Measurements from ENCODE around the gene CXCR6. TPM values are rescaled to one million over a fixed set of nuclear protein-coding genes. Genes with fewer than 3 reads are reported as not detected.

CXCR6 gene
- total RNA-seq, 1 donor from 2014 or later = not detected

DNA sequence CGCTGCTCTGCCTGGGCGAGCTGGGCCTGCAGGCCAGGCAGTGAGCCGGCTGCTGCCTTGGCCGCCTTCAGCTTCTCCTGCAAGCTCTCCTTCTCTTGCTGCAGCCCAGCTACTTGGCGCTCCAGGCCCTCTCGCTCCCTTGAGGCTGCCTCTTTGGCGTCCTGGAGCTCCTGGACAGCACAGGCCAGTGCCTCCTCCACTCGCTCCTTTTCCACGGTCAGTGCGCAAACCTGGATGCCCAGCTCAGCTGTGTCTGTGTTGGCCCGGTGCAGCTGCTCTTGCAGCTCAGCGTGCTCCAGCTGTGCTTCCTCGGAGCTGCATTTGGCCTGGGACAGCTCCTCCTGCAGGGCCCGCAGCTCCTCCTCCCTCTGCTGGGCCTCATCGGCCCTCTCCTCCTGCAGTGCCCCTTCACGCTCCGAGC, 23.1 kb downstream of the CXCR6 start:
- no peaks in the 10 kb centered on the region for H3K4me1 ChIP-seq
- no peaks in the 10 kb centered on the region for H3K27me3 Mint-ChIP-seq (ENCODE audit: insufficient read depth, low read depth)
- no peaks in the 10 kb centered on the region for H3K9me3 ChIP-seq (ENCODE audit: low read depth)
- H4K20me1 ChIP-seq (ENCODE audit: low read depth) = no peaks in the 10 kb centered on the region
- H3K9me3 Mint-ChIP-seq = no peaks in the 10 kb centered on the region
- H3K27me3 ChIP-seq = no peaks in the 10 kb centered on the region
- H3K27ac Mint-ChIP-seq = no peak overlapping the region
- no peak overlapping the region for H3K4me3 ChIP-seq
- H3K4me3 Mint-ChIP-seq = no peak overlapping the region
- no peak for TF ChIP-seq EZH2 (IDR thresholded peaks at IDR 0.05)
- TF ChIP-seq, protein P1, sequence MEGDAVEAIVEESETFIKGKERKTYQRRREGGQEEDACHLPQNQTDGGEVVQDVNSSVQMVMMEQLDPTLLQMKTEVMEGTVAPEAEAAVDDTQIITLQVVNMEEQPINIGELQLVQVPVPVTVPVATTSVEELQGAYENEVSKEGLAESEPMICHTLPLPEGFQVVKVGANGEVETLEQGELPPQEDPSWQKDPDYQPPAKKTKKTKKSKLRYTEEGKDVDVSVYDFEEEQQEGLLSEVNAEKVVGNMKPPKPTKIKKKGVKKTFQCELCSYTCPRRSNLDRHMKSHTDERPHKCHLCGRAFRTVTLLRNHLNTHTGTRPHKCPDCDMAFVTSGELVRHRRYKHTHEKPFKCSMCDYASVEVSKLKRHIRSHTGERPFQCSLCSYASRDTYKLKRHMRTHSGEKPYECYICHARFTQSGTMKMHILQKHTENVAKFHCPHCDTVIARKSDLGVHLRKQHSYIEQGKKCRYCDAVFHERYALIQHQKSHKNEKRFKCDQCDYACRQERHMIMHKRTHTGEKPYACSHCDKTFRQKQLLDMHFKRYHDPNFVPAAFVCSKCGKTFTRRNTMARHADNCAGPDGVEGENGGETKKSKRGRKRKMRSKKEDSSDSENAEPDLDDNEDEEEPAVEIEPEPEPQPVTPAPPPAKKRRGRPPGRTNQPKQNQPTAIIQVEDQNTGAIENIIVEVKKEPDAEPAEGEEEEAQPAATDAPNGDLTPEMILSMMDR (IDR thresholded peaks at IDR 0.05) = no peak
- no peaks in the 10 kb centered on the region for H3F3A ChIP-seq (ENCODE audit: low read depth)
- no peaks in the 10 kb centered on the region for H3K4me1 Mint-ChIP-seq
- no peak for DNase-seq (ENCODE audit: low spot score)
- no peak overlapping the region for H3K4me2 ChIP-seq
- peaks cover 25% of the 10 kb centered on the region for H3K36me3 Mint-ChIP-seq
- H3K9ac ChIP-seq = no peak overlapping the region
- no peak overlapping the region for H3K27ac ChIP-seq
- H3K79me2 ChIP-seq (ENCODE audit: low read depth) = no peaks in the 10 kb centered on the region
- no peaks in the 10 kb centered on the region for H3K36me3 ChIP-seq
- H2AFZ ChIP-seq (replicated peaks) = no peak overlapping the region

DNA sequence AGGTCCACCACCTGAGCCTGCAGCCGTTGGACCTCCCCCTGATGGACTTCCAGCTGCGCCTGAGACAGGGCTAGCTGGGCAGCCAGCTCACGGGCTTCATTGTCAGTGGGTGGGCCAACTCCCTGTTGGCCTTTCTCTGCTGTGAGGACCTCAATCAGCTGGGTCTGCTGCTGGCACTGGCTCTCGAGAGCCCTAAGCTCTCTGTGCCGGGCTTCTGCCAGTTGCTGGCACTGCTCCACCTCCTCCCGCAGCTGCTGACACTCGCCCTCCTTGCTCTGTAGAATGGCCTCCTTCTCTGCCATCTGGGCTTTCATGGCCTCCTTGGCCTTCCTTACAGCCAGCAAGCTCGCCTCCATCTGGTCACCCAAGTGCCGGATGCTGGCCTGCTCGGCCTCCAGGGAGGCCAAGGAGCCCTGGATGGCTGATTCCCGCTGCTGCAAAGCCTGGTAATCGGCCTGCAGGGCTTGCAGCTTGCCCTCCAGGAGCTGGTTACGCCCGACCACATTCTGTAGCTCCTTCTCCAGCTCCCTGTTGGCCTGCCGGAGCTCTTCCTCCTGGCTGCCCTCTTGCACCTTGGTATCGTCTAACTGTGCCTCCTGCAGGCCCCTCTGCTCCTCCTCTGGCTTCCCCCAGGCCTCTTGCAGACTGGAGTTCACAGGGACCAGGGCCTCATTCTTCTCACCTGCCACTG, 23.8 kb downstream of the CXCR6 start:
- Histone ChIP-seq H3K9me3 (ENCODE audit: low read depth) (no peaks in the 10 kb centered on the region), H4K20me1 (ENCODE audit: low read depth) (no peaks in the 10 kb centered on the region), H3K36me3 (no peaks in the 10 kb centered on the region), H3K27me3 (no peaks in the 10 kb centered on the region), H3K4me1 (no peaks in the 10 kb centered on the region), H3K4me2 (no peak overlapping the region), H3K9ac (no peak overlapping the region), H3K4me3 (no peak overlapping the region), H3F3A (ENCODE audit: low read depth) (no peaks in the 10 kb centered on the region), H3K79me2 (ENCODE audit: low read depth) (no peaks in the 10 kb centered on the region), H2AFZ (replicated peaks) (no peak overlapping the region), H3K27ac (no peak overlapping the region)
- Mint-ChIP-seq H3K27ac (peak overlapping the region; percentile 72), H3K4me3 (no peak overlapping the region), H3K9me3 (no peaks in the 10 kb centered on the region), H3K27me3 (ENCODE audit: insufficient read depth, low read depth) (no peaks in the 10 kb centered on the region), H3K36me3 (peaks cover 22% of the 10 kb centered on the region), H3K4me1 (no peaks in the 10 kb centered on the region)
- TF ChIP-seq EZH2phosphoT487 (IDR thresholded peaks at IDR 0.05) = no peak
- no peak for TF ChIP-seq EZH2 (IDR thresholded peaks at IDR 0.05)
- TF ChIP-seq, protein P1 (IDR thresholded peaks at IDR 0.05) = no peak
- no peak for DNase-seq (ENCODE audit: low spot score)

DNA sequence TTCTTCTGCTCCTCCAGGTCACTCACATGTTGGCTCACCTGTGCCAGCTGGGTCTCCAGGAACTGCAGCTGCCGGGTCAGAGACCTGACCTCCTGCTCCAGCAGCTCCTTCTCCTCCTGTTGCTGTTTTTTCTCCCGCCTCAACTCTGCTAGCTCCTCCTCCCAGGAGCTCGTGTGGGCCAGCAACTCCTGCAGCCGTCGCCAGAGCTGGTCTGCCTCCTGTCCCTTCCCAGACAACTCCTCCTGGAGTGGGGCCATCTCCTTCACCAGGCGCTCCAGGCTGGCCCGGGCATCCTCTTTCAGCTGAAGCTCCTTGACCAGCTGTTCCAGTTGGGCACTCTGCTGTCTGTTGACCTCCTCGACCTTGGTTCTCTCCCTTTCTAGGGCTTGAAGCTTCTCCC, 24.5 kb downstream of the CXCR6 start:
- Mint-ChIP-seq H3K4me1 (no peaks in the 10 kb centered on the region), H3K4me3 (no peak overlapping the region), H3K9me3 (no peaks in the 10 kb centered on the region), H3K27me3 (ENCODE audit: insufficient read depth, low read depth) (no peaks in the 10 kb centered on the region), H3K36me3 (peaks cover 22% of the 10 kb centered on the region), H3K27ac (peak overlapping the region; percentile 72)
- Histone ChIP-seq H3K9me3 (ENCODE audit: low read depth) (no peaks in the 10 kb centered on the region), H3K27me3 (no peaks in the 10 kb centered on the region), H3K27ac (no peak overlapping the region), H3K4me1 (no peaks in the 10 kb centered on the region), H3K4me2 (no peak overlapping the region), H3K9ac (no peak overlapping the region), H3F3A (ENCODE audit: low read depth) (no peaks in the 10 kb centered on the region), H4K20me1 (ENCODE audit: low read depth) (no peaks in the 10 kb centered on the region), H3K4me3 (no peak overlapping the region), H2AFZ (replicated peaks) (no peak overlapping the region), H3K36me3 (no peaks in the 10 kb centered on the region), H3K79me2 (ENCODE audit: low read depth) (no peaks in the 10 kb centered on the region)
- TF ChIP-seq EZH2 (IDR thresholded peaks at IDR 0.05) = no peak
- DNase-seq (ENCODE audit: low spot score) = no peak

DNA sequence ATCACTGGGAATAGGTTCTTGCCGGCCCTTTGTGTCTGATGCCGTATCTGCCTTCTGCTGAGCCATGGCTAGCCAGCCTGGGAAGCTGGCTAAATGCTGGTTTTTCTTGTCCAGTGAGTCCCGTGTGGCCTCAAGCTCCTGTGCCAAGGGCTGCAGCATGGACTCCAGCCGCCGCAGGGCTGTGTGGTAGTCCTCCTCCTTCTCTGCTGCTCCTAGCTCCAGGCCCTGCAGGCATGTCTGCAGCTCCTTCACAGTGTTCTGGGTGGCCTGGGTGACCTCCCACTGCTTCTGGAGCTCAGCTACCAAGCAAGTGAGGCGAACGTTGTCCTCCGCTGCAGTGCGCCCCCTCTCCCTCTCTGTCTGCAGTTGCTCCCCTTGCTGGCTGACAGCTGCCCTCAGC, 24.9 kb downstream of the CXCR6 start:
- Histone ChIP-seq H3F3A (ENCODE audit: low read depth) (no peaks in the 10 kb centered on the region), H3K4me3 (no peak overlapping the region), H3K4me2 (no peak overlapping the region), H3K36me3 (no peaks in the 10 kb centered on the region), H2AFZ (replicated peaks) (no peak overlapping the region), H3K9ac (no peak overlapping the region), H3K27ac (no peak overlapping the region), H4K20me1 (ENCODE audit: low read depth) (no peaks in the 10 kb centered on the region), H3K27me3 (no peaks in the 10 kb centered on the region), H3K79me2 (ENCODE audit: low read depth) (no peaks in the 10 kb centered on the region), H3K9me3 (ENCODE audit: low read depth) (no peaks in the 10 kb centered on the region), H3K4me1 (no peaks in the 10 kb centered on the region)
- Mint-ChIP-seq H3K27me3 (ENCODE audit: insufficient read depth, low read depth) (no peaks in the 10 kb centered on the region), H3K36me3 (peaks cover 20% of the 10 kb centered on the region), H3K4me1 (no peaks in the 10 kb centered on the region), H3K27ac (no peak overlapping the region), H3K4me3 (no peak overlapping the region), H3K9me3 (no peaks in the 10 kb centered on the region)
- no peak for DNase-seq (ENCODE audit: low spot score)
- TF ChIP-seq EZH2phosphoT487 (IDR thresholded peaks at IDR 0.05) (no peak), EZH2 (IDR thresholded peaks at IDR 0.05) (no peak)
- TF ChIP-seq, protein P1 (IDR thresholded peaks at IDR 0.05) = no peak
